ENCODE data around the gene DYNLRB1. TPM values are rescaled to one million over a fixed set of nuclear protein-coding genes. Genes with fewer than 3 reads are reported as not detected.
A peak's percentile ranks its signal among the peaks of the same experiment; 100 is the strongest.

The DYNLRB1 gene
- 127 and 145 TPM in 2 replicates for total RNA-seq (2022)
- Bru-seq, nascent RNA: percentile 85 among the genes with signal in this experiment
- percentile 82 among the genes with signal in this experiment for BruChase-seq, experiment 1, labeled RNA remaining after a 6-hour chase
- BruChase-seq, experiment 2, labeled RNA remaining after a 2-hour chase: percentile 78 among the genes with signal in this experiment
- long read RNA-seq, transcript DYNLRB1-202 (4 exons, 675 nt): major isoform, 71 of 95 reads
- long read RNA-seq, partial matches to known transcripts: 10 of 95 reads
- long read RNA-seq, other reads (novel, unspliced or antisense): 14 of 95 reads

DNA sequence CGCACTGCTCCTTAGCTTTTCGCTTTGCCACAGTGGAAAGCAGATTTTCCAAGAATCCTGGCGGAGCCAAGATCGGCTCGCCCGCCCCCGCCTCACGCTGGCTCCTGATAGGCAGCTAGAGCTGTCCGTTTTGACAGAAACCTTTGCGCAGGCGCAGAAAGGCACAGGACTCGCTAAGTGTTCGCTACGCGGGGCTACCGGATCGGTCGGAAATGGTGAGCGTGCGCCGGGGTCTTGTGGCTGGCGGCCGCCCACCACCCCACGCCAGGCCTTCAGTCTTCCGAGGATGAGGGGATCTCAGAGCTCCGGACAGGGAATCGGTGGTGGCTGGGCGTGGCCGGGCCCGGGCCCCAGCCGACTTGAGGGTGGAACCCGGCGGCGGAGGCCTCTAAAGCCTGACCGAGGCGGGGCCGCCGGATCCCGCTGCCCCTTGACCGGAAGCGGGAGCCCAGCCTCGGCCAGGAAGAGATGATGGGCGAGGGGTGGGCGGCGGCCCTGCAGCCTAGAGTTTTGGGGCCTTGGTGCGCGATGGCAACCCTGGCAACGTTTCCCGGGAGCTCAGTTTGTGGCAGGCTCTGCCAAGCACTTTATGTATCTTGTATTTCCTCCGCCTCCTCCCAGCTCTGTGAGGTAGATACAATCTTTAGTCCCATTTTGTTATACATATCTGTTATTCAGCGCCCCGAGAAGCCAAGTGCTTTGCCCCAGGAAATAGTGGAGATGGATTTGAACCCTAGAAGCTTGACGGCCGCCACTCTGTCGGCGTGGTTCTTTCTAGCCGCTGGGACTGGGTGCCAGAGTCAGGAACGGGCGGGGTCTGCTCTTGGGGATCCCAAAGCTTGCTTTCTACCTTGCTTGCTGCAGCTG lies at the start of gene DYNLRB1:
Gene DYNLRB1, plus strand, starts transcription at position 176 of the 867 bp plus-strand sequence. Its CDS starts 37 bp downstream, at position 213.
- ChIA-PET CTCF (interaction anchor here (0.7 to 3.9 kb wide), 17 partner anchors 8 to 976 kb away, joined by 3 to 40 read pairs (median 3); partner anchors contain the start of gene ITCH), POLR2A (interaction anchor here (0.6 to 4.4 kb wide), 48 partner anchors 9 to 1226 kb away, joined by 3 to 205 read pairs (median 5); partner anchors contain the start of genes ACSS2, AHCY, EIF2S2 and ITCH)
- BruUV-seq (replicated peaks): TSS peak; percentile 44
- peak within 1 kb of the TSS; percentile 99 for H3K27ac Mint-ChIP-seq (ENCODE audit: low read depth, unreplicated experiment)
- no peak for TF ChIP-seq CTCF (IDR thresholded peaks at IDR 0.05; ENCODE audit: unreplicated experiment)
- peak within 1 kb of the TSS; percentile 97 for H3K4me3 Mint-ChIP-seq (ENCODE audit: unreplicated experiment)
- no peaks in the 10 kb centered on the region for H3K9me3 Mint-ChIP-seq (ENCODE audit: unreplicated experiment)
- H3K36me3 Mint-ChIP-seq (ENCODE audit: insufficient read depth, unreplicated experiment): peaks cover 42% of the 10 kb centered on the region
- H3K4me1 Mint-ChIP-seq (ENCODE audit: insufficient read depth, unreplicated experiment): peaks cover 15% of the 10 kb centered on the region
- intact Hi-C loops (cut with micrococcal nuclease): loop anchor here (1.0 kb wide), 1 partner anchor 10 kb away; no protein-coding TSS in a partner anchor
- H3K27me3 Mint-ChIP-seq (ENCODE audit: insufficient read depth, unreplicated experiment): no peaks in the 10 kb centered on the region
- DNase-seq (ENCODE audit: unreplicated experiment): peak; percentile 97

GRCh38 chr20:34468951-34469350 lies 47.3 kb upstream of the DYNLRB1 start:
- H3K9me3 Mint-ChIP-seq (ENCODE audit: unreplicated experiment): no peaks in the 10 kb centered on the region
- intact Hi-C loops (cut with micrococcal nuclease): no loop called here
- POLR2A ChIA-PET: interaction anchor here (0.6 kb wide), 1 partner anchor 134 kb away, joined by 3 read pairs; no protein-coding TSS in a partner anchor

GRCh38 chr20:34472246-34472925 lies 43.8 kb upstream of the DYNLRB1 start:
- peaks cover 9% of the 10 kb centered on the region for H3K4me1 Mint-ChIP-seq (ENCODE audit: insufficient read depth, unreplicated experiment)
- no peak for TF ChIP-seq CTCF (IDR thresholded peaks at IDR 0.05; ENCODE audit: unreplicated experiment)
- BruUV-seq (replicated peaks): no TSS peak
- DNase-seq (ENCODE audit: unreplicated experiment): peak; percentile 30
- no peak overlapping the region for H3K4me3 Mint-ChIP-seq (ENCODE audit: unreplicated experiment)
- POLR2A ChIA-PET: interaction anchor here (2.0 kb wide), 1 partner anchor 160 kb away, joined by 6 read pairs; no protein-coding TSS in a partner anchor
- H3K27me3 Mint-ChIP-seq (ENCODE audit: insufficient read depth, unreplicated experiment): no peaks in the 10 kb centered on the region
- CTCF ChIA-PET: interaction anchor here (0.6 to 2.7 kb wide), 6 partner anchors 38 to 175 kb away, joined by 3 to 33 read pairs (median 3); no protein-coding TSS in a partner anchor
- intact Hi-C loops (cut with micrococcal nuclease): no loop called here
- H3K36me3 Mint-ChIP-seq (ENCODE audit: insufficient read depth, unreplicated experiment): peaks cover 64% of the 10 kb centered on the region
- no peak overlapping the region for H3K27ac Mint-ChIP-seq (ENCODE audit: low read depth, unreplicated experiment)
- no peaks in the 10 kb centered on the region for H3K9me3 Mint-ChIP-seq (ENCODE audit: unreplicated experiment)

More at GRCh38 chr20:34468951-34469350, 47.3 kb upstream of the DYNLRB1 start:
- Mint-ChIP-seq H3K4me3 (ENCODE audit: unreplicated experiment) (no peak overlapping the region), H3K4me1 (ENCODE audit: insufficient read depth, unreplicated experiment) (peaks cover 9% of the 10 kb centered on the region), H3K36me3 (ENCODE audit: insufficient read depth, unreplicated experiment) (peaks cover 84% of the 10 kb centered on the region), H3K27ac (ENCODE audit: low read depth, unreplicated experiment) (no peak overlapping the region), H3K27me3 (ENCODE audit: insufficient read depth, unreplicated experiment) (no peaks in the 10 kb centered on the region)
- no TSS peak for BruUV-seq (replicated peaks)
- no peak for TF ChIP-seq CTCF (IDR thresholded peaks at IDR 0.05; ENCODE audit: unreplicated experiment)
- no peak for DNase-seq (ENCODE audit: unreplicated experiment)
- CTCF ChIA-PET: interaction anchor here (0.6 to 3.0 kb wide), 4 partner anchors 9 to 748 kb away, joined by 3 to 18 read pairs (median 4); no protein-coding TSS in a partner anchor
